ENCODE data around the gene CSMD2.

CSMD2 gene

GRCh38 chr1:33721301-33721815 lies 443.7 kb downstream of the CSMD2 start:
- no peak for DNase-seq (ENCODE audit: low read depth in 2 of 3, low spot score in 1 of 3)

- DNase-seq (ENCODE audit: low read depth in 2 of 3, low spot score in 1 of 3) = no peak
Observed at GRCh38 chr1:33719771-33720670, 445.0 kb downstream of the CSMD2 start.

GRCh38 chr1:33719326-33719725 lies 445.7 kb downstream of the CSMD2 start:
- DNase-seq (ENCODE audit: low read depth in 2 of 3, low spot score in 1 of 3) = no peak

GRCh38 chr1:33718186-33718585 lies 446.8 kb downstream of the CSMD2 start:
- no peak for DNase-seq (ENCODE audit: low read depth in 2 of 3, low spot score in 1 of 3)

- no peak for DNase-seq (ENCODE audit: low read depth in 2 of 3, low spot score in 1 of 3)
Observed at GRCh38 chr1:33716976-33717688, 447.9 kb downstream of the CSMD2 start.

- no peak for DNase-seq (ENCODE audit: low read depth in 2 of 3, low spot score in 1 of 3)
Observed at GRCh38 chr1:33715195-33715811, 449.7 kb downstream of the CSMD2 start.

- no peak for DNase-seq (ENCODE audit: low read depth in 2 of 3, low spot score in 1 of 3)
Observed at GRCh38 chr1:33714421-33714820, 450.6 kb downstream of the CSMD2 start.

- no peak for DNase-seq (ENCODE audit: low read depth in 2 of 3, low spot score in 1 of 3)
Observed at GRCh38 chr1:33713058-33713877, 451.8 kb downstream of the CSMD2 start.

- no peak for DNase-seq (ENCODE audit: low read depth in 2 of 3, low spot score in 1 of 3)
Observed at GRCh38 chr1:33712186-33712585, 452.8 kb downstream of the CSMD2 start.

GRCh38 chr1:33711511-33711910 lies 453.5 kb downstream of the CSMD2 start:
- DNase-seq (ENCODE audit: low read depth in 2 of 3, low spot score in 1 of 3) = no peak

GRCh38 chr1:33710967-33711366 lies 454.1 kb downstream of the CSMD2 start:
- no peak for DNase-seq (ENCODE audit: low read depth in 2 of 3, low spot score in 1 of 3)

- no peak for DNase-seq (ENCODE audit: low read depth in 2 of 3, low spot score in 1 of 3)
Observed at GRCh38 chr1:33709783-33710718, 455.0 kb downstream of the CSMD2 start.

- no peak for DNase-seq (ENCODE audit: low read depth in 2 of 3, low spot score in 1 of 3)
Observed at GRCh38 chr1:33709174-33709782, 455.8 kb downstream of the CSMD2 start.

GRCh38 chr1:33706634-33707255 lies 458.3 kb downstream of the CSMD2 start:
- DNase-seq (ENCODE audit: low read depth in 2 of 3, low spot score in 1 of 3) = no peak

GRCh38 chr1:33703464-33703863 lies 461.6 kb downstream of the CSMD2 start:
- no peak for DNase-seq (ENCODE audit: low read depth in 2 of 3, low spot score in 1 of 3)

GRCh38 chr1:33698361-33699035 lies 466.5 kb downstream of the CSMD2 start:
- no peak for DNase-seq (ENCODE audit: low read depth in 2 of 3, low spot score in 1 of 3)

GRCh38 chr1:33697816-33698215 lies 467.2 kb downstream of the CSMD2 start:
- no peak for DNase-seq (ENCODE audit: low read depth in 2 of 3, low spot score in 1 of 3)

- no peak for DNase-seq (ENCODE audit: low read depth in 2 of 3, low spot score in 1 of 3)
Observed at GRCh38 chr1:33696962-33697361, 468.1 kb downstream of the CSMD2 start.

Data from stimulated activated CD4-positive, alpha-beta T cell treated with anti-CD3 and anti-CD28 coated beads, Interleukin-12 subunit alpha, Interleukin-12 subunit beta, amount 100 ng/mL, for 48 hours (primary cell).